CD4-positive, alpha-beta T cell treated with Interleukin-2 at 100 ng/mL for 4 hours (primary cell): Measurements from ENCODE around the gene LRRC49.
"Not testable (repeated sequence)": the region's sequence is repeated elsewhere in the genome, so short reads cannot be mapped to it uniquely, and the experiment has no call there.

ENCODE experiments used
- DNase-seq: peaks from one replicate; pipeline ENCODE4 v3.0.0-alpha.2; 2020; ENCODE audit warnings: low spot score

The LRRC49 gene, protein sequence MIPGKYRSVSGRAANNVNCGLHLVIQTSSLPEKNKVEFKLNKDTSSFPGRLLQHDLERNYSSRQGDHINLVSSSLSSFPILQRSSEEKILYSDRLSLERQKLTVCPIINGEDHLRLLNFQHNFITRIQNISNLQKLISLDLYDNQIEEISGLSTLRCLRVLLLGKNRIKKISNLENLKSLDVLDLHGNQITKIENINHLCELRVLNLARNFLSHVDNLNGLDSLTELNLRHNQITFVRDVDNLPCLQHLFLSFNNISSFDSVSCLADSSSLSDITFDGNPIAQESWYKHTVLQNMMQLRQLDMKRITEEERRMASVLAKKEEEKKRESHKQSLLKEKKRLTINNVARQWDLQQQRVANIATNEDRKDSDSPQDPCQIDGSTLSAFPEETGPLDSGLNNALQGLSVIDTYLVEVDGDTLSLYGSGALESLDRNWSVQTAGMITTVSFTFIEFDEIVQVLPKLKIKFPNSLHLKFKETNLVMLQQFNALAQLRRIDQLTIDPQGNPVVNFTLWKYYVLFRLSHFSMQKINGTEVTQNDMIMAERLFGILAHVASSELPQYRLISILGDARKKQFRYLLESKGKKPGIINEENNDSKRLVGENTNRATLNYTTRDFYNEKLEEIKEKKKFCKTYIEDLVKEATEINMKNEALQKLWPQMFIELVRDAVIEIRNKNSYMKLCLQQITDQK

GRCh38 chr15:70892002-70892911 lies at the start of gene LRRC49, which contains the start of gene THAP10:
Gene LRRC49, plus strand, starts transcription at chr15:70892826. Its CDS starts 69 bp downstream, at chr15:70892895.
Gene THAP10, minus strand, starts transcription at chr15:70892433. Its CDS starts 161 bp downstream, at chr15:70892272.
- peak; percentile 20 for DNase-seq

DNA sequence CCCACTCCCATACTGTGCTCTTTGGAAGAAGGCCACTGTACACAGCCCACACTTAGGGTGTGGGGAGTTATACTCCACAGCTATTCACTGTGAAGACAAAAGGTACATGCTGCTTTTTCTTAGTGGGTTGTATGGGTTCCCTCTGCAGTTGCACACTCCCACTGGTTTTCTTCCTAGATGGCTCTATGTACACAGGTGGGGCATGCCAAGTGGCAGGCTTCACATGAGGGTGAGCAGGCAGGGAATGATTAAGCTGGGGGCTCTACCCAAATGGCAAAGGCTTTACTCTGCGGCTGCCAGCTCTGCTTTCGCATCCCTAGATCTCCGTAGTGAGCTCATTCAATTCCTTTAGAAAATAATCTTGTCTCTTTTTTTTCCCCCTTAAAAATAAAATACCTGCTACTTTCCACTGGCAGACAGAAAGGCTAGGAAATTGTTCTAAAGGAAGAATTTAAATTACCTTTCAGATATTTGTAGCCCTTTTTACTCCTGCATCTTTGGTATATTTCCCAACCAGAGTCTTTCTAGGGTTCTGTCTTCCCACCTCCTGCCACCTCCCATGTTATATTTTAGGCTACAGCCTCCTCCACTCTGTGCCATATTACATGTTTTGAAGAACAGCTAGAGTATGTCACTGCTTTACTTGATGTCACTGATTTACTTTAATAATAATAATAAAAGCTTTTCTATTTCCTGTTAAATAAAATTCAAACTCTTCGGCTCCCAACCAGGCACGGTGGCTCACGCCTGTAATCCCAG lies 46.8 kb upstream of the LRRC49 start:
- DNase-seq: no peak

DNA sequence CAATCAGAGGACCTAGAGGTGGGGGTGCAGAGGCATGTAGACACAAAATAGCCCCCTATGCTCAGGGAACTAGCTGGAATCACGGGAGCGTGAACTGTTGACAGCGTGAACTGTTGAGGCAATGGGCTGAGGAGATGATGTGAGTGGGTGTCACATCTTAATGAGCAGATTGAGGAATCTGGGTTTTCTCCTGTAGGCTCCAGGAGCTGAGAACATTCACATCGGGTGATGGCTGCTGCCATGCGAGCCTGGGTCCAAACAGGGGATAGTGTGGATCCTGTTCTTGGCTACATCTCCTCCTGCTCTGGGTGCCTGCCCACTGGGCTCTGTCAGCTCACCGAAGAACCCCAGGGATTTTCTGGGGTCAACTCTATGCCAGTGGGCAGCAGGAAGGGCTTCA lies 40.7 kb upstream of the LRRC49 start:
- DNase-seq: no peak

- no peak for DNase-seq
Measured at GRCh38 chr15:70852501-70853317, 39.9 kb upstream of the LRRC49 start.

GRCh38 chr15:70853318-70853972 lies 39.2 kb upstream of the LRRC49 start:
- no peak for DNase-seq

- no peak for DNase-seq
Measured at GRCh38 chr15:70853973-70854665, 38.5 kb upstream of the LRRC49 start, which contains the start of gene LARP6. Gene LARP6, minus strand, starts transcription at chr15:70854157. Its CDS starts 69 bp downstream, at chr15:70854088.

- DNase-seq: no peak
Measured at GRCh38 chr15:70854666-70854976, 38.0 kb upstream of the LRRC49 start.

DNA sequence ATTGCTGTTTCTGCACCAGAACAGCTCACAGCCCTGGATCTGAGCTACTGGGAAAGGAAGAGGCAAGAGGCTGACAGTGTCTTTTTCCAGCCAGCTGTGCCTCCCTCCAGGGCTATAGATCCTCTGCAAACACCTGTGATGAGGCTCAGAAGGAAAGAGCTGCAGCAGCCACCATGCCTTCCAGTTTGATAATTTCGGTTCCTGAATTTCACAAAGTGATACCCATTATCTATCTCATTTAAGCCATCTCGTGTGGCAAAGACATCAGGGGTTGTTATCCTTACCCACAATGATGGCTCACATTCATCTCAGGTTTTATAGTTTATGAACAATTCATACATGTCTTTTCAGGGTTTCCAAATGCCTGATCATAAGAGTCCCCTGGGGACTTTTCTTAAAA lies 36.9 kb upstream of the LRRC49 start:
- DNase-seq: no peak

GRCh38 chr15:70856177-70856883 lies 36.3 kb upstream of the LRRC49 start:
- no peak for DNase-seq

DNA sequence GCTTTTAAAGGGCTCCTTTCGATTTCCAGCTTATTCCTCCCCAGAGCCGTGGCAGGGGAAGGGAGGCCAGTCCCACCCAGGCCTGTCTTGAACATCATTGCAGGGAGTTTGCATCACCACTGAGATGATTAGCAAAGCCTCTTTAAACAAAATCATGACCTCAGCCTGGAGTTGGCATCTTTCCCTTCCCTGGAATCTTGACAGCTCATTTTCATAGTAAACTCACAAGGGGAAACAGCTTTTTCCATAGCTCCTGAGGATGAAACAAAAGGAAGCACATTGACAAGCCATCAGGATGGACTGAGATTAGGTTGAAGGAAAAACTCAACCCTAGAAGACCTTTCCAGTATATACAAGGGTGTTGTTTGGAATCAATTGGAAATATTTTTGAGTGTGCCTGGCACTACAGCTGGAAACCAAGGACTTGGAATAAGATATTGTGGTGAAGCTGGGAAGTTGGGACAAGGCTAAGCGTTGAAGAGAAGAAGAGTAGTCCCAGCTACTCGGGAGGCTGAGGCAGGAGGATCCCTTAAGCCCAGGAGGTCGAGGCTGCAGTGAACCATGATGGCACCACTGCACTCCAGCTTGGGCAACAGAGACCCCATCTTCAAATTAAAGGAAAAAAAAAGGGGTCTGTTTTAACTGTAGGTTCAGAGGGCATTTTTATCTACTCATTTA lies 35.6 kb upstream of the LRRC49 start:
- DNase-seq: no peak

DNA sequence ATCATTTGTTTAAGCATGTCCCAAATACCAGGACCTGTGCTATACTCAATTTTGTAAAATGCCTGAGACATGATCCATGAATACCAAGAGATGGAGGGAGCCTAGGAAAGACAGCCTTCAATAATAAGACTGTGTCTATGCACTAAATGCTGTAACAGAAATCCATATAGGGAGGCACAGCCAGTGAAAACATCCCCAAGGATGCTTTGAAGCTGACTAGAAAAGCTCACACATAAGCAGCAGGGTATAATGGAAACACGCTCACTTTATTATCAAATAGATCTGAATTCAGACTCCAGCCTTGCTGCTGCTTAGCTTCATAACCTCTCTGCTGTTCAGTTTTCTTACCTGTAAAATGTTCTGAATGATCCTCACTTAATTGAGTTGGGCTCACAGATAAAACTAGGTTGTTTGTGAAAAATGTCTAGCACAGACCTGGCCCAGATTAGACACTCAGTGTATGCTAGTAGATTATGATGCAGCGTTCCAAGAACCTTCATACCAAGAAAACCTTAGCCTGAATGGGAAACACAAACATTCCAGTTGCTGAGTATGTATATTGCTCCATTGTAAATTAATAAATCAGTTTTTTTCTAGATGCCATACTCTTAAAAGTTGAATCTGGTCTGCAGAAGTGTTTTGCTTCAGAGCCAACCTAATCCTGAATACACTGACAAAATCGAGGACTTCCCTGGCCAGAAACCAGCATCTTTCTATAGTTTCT lies 34.9 kb upstream of the LRRC49 start:
- no peak for DNase-seq

GRCh38 chr15:70858614-70859321 lies 33.9 kb upstream of the LRRC49 start:
- not testable (repeated sequence) for DNase-seq

GRCh38 chr15:70859322-70859908 lies 33.2 kb upstream of the LRRC49 start:
- DNase-seq: no peak

- no peak for DNase-seq
Measured at GRCh38 chr15:70859998-70860397, 32.6 kb upstream of the LRRC49 start.

GRCh38 chr15:70863450-70864218 lies 29.0 kb upstream of the LRRC49 start:
- DNase-seq: no peak
